SW 1271 (cell line): ENCODE results near the gene LRP2BP.
"Not testable (repeated sequence)": the region's sequence is repeated elsewhere in the genome, so short reads cannot be mapped to it uniquely, and the experiment has no call there.

ENCODE experiments used
- DNase-seq, 2 experiments: peaks; one replicate each; lab custom pipeline; 2025; lab: John Stamatoyannopoulos, UW

Gene LRP2BP

DNA sequence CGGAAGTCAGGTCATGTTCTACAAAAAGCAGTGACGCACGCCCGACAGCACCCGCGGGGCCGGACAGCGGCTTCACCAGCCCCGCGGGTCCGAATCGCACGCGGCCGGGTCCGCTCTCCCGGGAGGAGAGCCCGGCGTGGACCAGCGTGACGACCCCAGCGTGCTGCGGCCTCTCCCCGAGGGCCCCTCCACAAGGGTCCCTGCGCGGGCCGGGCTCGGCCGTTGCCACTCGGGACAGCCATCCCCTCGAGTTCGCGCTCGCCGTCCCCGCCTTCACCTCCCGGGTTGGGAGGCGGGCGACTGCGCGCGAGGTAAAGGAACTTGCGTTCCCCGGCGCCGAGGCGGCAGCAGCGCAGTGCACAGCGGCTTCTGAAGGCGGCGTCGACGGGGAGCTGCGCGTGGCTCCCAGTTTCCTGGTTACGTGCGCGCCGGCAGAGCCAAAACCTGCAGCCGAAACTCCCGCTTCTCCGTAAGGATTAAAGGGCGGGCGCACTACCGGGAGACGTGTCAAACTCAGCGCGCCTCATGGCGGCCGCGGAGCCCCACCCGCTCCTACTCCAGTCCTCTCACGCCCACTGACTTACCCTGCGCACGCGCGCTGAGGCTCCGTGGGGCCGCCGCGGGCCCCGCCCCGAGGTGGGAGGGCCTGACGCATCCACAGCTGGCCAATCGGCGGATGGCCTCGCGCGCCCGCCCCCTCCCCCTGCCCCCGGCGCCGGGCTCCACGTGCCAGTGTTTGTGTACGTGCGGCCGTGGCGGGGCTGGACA is 416 bp upstream of the LRP2BP start:
- peak; percentile 62 to 83 for DNase-seq

- no peak for DNase-seq
These were observed 1.0 kb downstream of the LRP2BP start for GRCh38 chr4:185394568-185395237.

DNA sequence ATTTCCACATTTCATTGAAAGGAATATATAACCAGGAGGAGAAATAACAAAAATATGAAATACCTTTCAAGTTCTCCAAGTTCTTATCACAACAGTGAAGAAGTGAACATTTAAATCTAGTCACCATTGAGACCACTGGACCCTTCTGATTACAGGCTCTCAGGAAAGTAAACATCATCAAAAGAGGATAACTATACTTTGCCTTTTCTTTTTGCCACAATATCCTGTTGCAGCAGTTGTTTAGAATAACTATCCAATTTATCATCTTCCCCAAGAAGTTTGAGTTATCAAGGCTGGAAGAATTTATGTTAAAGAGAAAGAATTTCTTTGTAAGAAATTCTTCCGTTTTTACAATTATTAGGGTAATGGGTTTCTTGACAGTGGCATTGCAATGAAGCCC is 3.6 kb downstream of the LRP2BP start:
- no peak for DNase-seq

DNA sequence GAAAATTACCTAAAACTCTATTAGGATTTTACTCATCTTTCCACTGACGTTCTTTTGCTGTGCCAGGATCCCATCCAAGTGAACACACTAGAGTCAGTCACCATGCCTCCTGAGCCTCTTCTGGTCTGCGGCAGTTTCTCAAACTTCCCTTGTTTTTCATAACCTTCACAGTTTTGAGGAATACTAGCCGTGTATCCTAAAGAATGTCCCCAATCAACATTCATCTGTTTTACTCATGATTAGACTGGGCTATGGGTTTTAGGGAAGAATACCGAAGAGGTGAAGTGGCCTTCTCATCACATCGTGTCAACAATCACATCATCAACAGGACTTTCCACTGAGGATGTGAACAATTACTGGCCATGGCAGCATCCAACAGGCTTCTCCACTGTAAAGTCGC is 4.8 kb downstream of the LRP2BP start:
- DNase-seq: no peak

DNA sequence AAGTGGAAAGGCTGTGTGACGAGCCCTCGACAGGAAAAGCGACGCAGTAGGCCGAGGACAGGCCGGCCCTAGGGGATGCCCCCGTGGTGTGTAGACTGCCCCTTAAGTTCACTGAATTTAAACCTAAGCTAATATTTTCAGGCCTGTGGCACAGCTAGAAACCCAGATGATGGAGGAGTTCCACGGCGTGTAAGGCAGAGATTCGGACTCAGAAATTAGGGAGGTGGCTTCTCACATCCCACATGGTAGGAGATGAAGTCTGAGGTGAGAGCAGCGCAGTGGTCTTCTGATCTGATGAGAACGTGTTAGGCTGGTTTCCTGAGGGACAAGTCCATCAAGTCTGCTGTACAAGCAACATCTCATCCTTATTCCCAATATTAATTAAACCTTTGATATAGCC is 7.8 kb downstream of the LRP2BP start:
- no peak for DNase-seq

DNA sequence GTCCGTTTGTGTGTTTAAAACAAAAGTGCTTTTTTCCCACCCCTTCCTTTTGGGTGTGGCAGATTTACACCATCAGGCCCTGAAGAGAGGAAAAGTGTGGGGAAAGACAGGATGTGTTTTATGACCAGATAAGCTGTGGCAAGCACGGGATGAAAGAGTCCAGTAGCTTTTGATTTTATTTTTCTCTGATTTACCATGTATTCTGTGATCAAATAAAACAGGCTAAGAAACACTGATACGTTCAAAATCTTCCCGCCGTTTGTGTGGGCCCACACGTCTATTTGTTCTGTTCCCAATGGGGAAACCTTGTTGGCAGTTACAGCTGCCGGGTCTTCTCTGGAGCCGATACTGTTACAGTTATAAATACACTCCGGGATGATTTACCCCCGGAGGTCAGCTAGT is 10.8 kb downstream of the LRP2BP start:
- no peak for DNase-seq

- no peak for DNase-seq
These were observed 11.7 kb downstream of the LRP2BP start for GRCh38 chr4:185384061-185384460.

DNA sequence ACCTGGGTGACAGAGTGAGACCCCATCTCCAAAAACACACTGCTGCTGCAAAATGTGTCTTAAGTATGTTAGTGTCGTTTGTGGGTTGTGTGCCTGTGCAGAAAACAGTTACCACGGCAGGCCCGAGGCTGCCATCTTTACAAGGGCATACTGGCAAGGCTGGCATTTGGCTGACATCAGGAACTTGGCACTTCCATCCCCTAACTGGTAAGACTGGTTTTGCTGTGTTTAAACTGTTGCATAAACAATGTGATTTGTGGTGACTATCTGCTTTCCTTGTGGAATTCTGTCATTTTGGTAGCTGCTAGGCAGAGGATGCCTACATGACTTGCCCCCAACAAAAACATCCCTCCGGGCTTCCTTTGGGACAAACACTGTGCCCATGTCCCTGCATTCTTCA is 12.3 kb downstream of the LRP2BP start:
- DNase-seq: no peak

GRCh38 chr4:185382754-185383153 is 13.0 kb downstream of the LRP2BP start:
- no peak for DNase-seq

GRCh38 chr4:185381288-185382196 is 14.2 kb downstream of the LRP2BP start:
- no peak for DNase-seq

DNA sequence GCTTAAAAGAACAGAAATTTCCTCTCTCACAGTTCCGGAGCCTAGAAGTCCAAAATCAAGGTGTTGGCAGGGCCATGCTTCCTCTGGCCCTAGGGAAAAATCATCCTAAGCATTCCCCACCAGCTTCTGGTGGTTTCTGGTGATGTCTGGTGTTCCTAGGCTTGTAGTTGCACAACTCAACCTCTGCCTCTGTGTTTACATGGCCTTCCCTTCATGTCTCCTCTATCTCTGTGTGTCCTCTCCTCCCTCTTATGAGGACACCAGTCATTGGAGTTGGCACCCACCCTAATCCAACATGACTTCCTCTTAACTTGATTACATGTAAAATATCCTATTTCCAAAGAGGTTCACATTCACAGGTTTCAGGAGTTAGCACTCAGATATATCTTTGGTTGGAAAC is 15.4 kb downstream of the LRP2BP start:
- DNase-seq: no peak

DNA sequence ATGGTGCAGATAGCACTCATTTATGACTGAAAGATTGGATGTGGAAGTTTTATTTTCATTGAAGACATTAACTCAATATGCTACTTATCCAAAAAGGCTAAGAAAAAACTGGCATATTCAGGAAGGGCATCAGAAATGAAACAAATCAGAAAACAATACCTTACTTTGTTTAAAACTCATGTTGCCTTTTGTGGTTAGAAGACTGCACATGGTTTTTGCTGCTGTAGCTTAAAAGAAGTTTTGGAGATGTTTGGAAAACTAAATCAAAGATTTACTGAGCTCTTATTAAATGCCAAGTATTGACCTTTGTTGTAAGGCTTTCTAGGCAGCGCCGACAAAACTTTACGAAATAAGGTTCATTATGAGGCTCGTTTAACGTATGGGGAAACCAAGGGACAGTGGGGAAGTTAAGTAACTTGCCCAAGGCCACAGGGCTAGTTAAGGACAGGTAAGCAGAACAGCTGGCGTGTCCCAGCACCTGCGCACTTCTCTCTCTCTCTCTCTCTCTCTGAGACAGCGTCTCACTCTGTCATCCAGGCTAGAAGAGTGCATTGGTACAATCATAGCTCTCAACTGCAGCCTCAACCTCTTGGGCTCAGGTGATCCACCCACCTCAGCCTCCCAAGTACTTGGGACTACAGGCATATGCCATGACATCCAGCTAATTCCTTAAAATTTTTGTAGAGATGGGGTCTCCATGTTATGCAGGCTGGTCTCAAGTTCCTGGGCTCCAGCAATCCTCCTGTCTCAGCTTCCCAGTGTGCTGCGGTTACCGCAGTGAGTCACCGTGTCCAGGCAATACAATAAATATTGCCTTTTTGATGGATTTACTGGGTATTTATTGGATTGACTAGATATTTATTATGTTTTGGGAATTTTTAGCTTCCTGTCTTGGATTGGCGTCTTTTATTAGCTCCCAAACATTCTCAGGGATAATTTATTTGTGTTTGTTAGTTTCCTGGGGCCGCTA is 16.1 kb downstream of the LRP2BP start:
- no peak for DNase-seq

GRCh38 chr4:185378264-185378663 is 17.5 kb downstream of the LRP2BP start:
- DNase-seq: no peak

GRCh38 chr4:185374573-185374972 is 21.2 kb downstream of the LRP2BP start:
- DNase-seq: no peak

GRCh38 chr4:185374027-185374426 is 21.7 kb downstream of the LRP2BP start:
- no peak for DNase-seq

- no peak for DNase-seq
These were observed 24.0 kb downstream of the LRP2BP start for GRCh38 chr4:185371702-185372101.

DNA sequence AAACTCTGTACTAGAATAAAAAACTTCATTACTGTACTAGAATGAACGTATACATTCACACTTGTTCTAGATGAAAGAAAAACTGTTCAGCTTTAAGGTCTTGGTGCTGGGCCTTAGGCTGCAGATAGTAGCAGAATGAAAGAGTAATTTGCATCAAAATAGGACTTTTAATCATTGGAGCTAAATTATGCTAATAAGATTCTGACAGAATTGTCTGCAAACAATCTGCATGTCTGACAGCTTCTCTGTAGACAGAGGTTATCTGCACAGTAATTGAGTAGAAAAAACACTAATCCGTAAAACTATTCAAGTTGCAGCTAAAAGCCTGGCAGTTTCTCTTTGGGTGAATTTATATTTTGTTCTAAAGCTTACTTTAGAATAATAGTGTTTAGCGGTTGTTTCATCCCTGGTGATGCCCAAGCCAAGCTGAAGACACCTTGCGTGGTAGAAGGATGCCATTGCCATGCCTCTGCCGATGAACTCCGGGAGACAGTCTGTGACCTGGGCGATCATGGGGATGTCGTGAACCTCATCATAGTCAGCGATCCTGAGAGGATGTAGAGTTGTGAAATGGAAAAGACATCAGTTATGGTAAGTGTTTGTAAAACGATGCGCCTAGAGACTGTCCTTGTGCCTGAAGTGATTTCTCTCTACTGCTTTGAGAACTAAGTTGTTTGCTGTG is 25.3 kb downstream of the LRP2BP start:
- DNase-seq: no peak

DNA sequence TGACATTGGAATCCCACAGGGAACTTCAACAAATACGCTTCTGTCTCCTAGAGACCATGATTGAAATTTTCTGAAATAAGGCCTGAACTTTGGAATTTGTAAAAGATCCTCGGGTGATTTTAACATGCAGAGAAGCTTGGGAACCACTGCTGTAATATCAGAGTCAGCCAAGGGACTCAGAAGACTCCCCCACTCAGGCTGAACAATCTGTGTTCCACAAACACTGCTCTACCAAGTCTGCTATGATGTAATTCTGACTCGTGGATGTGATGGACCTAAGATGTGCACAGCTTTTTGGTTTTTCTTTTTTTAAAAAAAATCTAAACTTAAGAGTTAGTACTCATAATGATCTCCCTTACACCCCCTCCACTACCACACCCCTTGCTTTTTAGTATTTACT is 26.0 kb downstream of the LRP2BP start:
- DNase-seq: no peak

DNA sequence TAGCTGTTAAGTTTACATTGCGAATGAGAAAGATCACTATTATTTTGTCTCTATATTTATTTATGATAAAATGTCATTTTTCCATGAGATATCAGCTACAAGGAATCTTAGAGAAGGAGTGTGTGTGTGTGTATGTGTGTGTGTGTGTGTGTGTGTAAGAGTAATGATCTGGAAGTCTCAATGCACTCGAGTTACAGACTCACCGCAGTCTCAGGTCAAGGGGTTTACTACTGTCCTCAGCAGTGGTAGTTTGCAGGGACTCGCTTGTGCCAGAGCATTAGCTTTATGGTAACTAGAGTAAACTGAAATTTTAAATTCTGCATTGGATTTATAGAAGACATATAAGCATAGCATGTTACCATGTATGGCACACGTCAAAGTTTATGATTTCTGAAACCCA is 30.8 kb downstream of the LRP2BP start:
- DNase-seq: no peak

- no peak for DNase-seq
These were observed 32.5 kb downstream of the LRP2BP start for GRCh38 chr4:185363251-185363650.

DNA sequence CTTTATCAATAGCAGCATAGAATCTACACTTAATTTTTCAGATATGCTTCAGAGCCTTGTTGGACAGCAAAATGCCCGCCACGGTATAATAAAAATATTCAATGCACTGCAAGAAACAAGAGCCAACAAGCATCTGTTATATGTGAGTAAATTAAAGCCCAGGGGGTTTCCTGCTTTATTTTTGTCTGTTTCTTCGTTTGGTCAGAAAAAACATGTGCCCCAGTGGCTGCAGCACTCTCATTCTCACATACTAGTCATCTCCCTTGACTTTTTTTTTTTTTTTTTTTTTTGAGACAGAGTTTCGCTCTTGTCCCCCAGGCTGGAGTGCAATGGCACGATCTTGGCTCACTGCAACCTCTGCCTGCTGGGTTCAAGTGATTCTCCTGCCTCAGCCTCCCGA is 33.2 kb downstream of the LRP2BP start:
- not testable (repeated sequence) for DNase-seq
